Measurements from ENCODE around the gene KCNG2.

The KCNG2 gene

DNA sequence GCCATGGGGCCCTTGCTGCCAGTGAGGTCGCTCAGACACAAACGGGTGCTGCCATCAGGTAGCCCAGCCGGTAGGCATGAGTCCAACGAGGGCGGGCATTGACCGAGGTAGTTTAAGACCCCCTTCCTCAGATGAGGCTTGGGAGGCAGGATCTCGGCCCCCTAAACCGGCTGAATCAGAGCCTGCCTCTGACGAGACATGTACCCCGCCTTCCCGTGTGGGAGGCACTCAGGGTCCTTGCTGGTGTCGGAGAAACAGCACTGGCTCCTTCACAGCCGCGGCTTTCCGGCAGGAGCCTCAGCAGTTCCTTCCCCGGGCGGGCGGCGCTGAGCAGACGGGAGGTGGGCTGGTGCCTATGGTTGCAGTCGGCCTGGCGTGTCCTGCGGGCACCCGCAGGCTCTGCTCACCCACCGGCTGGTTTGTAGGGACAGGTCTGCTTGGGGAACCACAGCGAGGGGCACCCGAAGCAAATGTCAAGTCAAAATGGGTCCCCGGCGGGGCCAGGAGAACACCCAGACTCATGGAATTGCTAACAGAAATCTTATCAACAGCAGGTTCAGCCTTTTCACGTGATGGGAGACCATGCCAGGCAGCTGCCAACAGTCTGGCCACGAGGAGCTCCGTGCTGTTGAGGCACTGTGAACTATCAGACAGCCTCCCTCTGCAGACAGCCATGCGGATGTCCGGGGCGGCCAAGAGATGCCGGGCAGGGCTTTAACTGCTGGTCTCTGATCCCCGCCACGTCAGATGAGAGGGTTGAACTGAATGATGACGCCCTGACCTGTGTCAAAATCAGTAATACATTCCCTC is 2.8 kb downstream of the KCNG2 start:
- no peak for DNase-seq

DNA sequence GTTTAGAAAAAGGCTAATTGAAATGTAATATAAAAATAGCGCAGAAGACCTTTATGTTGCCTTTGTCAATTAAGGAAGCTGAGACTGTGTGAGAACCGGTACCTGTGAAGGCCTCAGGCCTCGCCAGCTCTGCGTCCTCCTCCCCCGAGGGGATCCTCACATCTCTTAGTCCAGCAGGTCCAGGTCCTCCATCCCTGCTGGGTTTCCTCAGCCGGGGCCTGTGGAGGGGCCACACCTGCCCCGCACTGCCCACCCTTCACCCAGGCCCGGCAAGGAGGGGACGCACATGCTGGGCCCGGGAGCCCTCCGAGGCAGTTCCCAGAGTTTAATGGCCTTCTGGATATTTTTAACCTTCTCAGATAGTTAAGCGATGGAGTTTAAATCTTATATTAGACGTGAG is 3.5 kb downstream of the KCNG2 start:
- no peak for DNase-seq

DNA sequence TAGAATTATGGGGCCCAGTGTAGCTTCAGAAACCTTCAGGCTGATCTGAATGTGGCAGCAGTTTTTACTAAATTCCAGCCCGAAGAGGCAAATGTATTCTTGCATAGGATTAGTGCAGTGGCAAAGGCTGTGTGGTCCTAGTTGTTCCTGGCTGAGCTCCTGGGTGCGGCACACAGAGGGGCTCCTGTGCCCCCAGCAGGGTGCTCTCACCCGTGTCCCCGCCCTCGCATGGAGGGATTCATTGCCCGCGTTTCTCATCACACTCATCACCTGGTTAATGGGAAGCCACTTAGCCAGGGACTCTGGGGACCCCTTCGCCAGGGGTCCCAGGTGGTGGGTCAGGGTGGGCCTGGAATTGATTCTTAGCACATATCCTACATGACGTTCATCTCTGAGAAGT is 3.9 kb downstream of the KCNG2 start:
- no peak for DNase-seq

DNA sequence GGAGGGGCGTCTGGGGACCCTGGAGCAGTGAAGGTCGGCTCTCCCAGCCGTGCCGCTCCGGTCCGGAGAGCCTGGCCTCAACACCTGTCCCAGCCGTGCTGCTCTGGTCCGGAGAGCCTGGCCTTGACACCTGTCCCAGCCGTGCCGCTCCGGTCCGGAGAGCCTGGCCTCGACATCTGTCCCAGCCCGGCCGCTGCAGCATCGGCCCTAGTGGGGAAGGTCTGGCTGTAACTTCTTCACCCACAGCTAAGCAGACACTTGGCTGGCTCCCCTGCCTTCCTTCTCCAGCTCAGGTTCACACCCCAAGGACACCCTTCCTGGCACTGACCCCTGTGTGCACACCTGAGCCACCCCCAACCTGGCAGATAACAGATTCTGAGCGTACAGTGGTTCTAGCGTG is 4.6 kb downstream of the KCNG2 start:
- no peak for DNase-seq

DNA sequence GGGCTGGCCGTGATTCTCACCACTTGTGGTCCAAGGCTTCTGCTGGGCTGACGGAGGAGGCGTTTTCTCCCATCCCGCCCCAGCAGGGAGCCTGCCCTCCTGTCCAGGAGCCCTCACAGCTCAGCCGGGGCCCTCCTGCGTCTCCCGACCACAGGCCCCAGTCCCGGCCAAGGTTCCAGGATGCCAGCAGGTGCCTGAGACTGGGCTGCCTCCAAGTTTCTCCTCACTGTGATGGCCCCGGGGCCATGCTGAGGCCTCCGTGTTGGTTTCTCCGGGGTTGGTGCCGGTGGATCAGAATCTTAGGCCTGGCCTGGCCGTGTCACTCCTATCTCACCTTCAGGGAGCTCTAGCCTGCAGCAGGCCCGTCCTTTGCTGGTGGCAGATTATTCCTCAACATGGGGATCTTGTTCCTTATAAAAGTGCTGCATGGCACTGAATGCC is 5.9 kb downstream of the KCNG2 start:
- no peak for DNase-seq

DNA sequence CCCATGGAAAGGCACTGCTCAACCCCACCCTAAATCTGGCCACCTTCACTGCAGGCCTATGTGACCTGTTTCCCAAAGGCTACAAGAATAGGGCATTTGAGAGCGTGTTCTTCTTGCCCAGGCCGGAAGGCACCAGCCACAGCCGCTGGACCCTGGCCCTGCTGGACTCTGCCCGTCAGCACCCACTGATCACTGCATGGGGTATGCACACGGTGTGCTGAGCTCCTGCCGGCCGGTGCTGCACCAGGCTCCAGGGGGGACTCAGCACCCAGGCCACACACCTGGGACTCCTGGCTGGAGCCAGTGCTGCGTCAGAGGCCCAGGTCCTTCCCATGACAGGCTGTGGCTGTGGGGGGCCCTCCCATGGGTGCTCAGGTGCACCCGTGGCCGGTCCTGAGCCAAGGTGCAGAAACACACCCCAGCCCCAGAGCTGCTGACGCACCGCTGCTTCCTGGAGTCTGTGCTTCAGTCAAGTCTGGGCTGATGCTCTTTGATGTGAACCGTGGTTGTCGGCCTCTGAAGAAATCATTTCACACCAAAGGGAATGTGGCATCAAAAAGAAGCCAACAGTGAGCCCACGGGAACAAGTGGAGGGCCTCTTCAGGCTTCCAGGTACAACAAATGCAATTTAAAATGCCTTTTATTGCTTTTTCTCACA is 6.5 kb downstream of the KCNG2 start:
- DNase-seq: no peak

DNA sequence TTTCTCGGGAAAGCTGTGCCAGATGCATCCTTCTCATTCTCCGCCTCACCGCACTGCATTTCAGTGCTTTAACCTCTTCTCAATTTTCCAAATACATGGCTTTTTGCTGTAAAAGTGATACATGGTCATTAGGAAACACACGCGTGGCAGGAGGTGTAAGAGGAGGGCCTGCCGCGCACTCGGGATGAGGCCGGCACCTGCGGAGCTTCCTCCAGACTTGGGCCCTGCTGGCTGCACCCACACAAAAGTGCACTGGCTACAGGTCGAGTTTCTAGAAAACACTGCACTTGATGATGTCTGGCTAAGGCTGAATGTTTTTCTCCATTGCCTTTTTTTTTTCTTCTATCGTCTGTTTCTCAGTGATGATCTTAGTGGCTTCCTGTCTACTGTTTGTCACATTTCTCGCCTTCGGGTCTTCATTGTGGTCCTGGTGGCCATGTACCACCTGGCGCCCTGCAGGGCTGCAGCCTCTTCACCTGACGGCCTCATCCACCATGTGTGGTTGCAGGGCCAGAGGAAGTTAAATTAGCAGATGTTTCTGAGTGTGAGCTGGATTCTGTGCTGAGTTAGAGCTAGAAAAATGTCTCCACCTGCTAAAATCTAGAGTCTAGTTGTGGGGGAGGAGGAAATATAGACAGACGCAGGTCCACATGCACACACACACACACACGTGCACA is 7.6 kb downstream of the KCNG2 start:
- no peak for DNase-seq

DNA sequence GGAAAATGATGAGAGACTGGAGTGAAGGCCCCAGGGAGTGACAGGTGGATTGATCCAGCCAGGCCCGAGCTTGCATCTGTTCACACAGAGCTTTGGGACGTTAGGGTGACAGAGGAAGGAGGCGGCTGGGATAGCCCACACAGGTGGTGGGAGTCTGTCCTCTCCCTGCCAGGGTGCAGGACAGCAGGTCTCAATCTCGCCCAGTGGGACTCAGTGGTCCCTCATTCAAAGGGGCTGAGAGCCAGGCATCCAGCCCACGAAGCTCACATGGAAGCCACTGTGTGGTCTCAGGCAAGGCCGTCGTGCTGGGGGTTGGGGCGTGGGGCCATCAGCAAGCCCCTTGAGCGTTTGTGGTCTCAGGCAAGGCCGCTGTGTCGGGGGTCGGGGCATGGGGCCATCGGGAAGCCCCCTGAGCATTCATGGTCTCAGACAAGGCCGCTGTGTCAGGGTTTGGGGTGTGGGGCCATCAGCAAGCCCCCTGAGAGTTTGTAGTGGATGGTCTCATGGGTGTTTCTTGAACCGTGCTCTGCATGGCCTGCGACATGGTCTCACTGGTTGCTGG is 8.3 kb downstream of the KCNG2 start:
- no peak for DNase-seq

DNA sequence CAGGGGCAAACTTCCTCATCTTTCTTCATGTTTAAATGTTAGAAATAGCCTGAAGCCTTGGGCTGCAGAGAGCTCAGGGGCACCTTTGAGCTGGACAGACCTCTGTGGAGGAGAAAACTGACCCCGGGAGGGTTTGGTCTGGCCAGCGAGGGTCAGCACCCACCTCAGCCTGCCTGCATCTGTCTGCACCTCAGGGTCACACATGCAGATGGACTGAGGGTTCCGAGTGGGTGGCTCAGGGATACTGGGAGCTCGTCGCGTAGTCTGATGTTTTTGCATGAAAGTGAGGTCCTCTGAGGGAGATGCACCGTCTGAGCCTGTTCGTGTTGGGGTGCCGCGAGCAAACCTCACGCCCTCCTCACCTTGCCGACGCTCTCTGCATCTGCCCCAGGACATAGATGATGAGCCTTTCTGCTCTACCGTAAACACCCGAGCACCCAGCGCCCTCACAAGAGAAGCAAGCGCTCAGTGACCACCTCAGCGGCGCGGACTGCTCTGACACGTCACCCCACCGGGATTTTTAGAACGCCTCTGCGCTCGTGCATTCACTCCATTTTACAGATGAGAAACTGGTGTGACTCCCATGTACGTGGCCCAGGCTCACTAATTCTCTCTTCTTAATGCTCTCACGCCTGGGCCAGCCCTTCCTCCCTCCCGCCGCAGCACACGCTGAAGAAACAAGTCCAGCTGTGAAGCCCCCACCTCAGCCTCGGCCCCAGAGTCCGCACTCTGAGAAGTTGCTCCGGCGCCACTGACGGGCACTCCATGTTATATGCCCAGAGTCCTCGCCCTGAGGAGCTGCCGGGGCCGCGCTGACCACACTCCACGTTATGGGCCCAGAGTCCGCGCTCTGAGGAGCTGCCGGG is 9.5 kb downstream of the KCNG2 start:
- no peak for DNase-seq

DNA sequence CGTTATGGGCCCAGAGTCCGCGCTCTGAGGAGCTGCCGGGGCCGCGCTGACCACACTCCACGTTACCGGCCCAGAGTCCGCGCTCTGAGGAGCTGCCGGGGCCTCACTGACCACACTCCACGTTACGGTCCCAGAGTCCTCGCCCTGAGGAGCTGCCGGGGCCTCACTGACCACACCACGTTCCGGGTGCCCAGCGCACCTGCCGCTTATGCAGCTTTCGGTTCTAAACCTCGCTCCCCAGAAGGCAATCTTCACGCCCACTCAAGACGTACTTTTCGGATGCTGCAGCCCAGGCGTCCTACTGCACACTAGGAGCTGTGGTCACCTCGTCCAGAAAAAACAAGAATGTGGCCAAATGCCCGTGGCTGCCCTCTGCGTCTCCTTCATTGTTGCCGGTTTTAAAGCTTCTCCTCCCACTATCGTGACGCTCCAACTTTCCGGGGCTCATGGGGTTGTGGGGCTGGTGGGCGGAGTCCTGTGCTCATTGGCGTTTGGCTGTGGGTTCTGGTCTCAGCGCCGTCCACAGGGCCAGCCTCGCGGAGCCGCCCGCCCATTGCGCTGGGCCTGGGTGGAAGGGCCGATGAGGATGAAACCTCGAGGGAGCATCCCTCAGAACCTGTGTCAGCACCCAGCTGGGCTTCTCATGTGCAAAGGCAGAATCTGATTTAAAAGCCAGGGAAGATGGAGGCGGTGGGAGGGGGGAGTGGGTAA is 11.9 kb downstream of the KCNG2 start:
- no peak for DNase-seq

DNA sequence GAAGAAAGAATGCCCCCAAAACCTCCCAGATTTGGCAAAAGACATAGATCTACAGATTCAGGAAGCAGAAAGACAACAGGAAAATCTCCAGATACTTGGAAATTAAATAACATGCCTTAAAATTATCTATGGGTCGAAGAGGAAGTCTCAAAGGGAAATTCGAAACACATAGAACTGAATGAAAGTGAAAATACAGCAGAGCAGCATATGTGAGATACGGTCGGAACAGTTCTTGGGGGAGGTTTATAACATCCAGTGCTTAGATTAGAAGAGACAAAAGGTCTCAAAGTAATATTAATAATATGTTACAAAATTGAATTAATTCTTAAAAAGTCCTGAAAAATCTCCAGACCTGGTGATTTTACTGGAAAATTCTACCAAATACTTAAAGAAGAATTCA is 14.3 kb downstream of the KCNG2 start:
- no peak for DNase-seq

DNA sequence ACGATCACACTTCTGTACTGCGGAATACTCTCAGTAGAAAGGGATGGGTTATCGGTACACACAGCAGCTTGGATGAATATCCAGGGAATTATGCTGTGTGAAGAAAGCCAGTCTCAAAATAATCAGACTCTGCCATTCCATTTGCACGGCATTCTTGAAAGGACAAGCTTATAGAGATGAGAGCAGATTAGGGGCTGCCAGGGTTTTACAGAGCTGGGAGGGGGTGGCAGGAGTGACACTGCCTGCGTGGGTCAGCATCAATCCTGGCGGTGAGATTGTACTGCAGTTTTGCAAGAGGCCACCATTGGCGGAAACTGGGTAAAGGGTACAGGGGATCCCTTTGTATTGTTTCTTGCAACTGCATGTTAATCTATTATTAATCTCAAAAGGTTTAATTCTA is 16.6 kb downstream of the KCNG2 start:
- no peak for DNase-seq

DNA sequence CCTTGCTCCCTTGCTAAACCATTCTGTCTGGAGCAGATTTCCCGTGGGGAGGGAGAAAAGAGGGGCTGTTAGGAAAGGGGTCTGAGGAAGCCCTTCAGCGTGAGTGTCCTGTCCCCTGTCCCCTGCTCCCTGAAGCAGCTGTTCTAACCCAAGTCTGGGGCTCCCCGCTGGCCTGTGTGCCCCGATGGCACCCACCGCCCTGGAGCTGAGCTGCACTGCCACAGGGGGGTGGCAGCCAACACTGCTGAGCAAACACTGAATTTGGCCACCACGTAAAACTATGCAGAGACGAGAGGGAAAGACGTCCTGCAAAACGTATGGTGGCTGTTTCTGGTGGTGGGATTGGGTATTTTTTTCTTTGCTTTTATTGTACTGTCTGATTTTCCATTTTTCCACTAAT is 17.9 kb downstream of the KCNG2 start:
- DNase-seq: no peak

DNA sequence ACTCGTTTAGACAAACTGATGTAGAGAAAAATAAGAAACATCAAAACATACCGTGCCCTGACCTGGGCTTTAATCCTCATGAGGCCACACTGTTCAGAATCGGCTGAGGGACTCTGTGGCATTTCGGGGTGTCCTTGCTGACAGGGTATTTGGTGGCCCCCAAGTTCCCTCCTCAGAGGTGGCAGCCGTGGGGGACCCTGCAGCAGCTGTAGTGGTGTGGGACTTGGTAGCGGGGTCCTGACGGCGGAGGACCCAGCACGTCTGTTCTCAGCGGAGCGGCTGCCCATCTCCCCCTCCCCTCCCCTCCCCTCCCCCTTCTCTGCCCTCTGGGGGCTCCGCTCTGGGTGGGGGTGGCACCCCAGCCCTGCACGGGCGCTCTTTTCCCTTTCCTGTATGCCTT is 18.4 kb downstream of the KCNG2 start:
- DNase-seq: no peak

DNA sequence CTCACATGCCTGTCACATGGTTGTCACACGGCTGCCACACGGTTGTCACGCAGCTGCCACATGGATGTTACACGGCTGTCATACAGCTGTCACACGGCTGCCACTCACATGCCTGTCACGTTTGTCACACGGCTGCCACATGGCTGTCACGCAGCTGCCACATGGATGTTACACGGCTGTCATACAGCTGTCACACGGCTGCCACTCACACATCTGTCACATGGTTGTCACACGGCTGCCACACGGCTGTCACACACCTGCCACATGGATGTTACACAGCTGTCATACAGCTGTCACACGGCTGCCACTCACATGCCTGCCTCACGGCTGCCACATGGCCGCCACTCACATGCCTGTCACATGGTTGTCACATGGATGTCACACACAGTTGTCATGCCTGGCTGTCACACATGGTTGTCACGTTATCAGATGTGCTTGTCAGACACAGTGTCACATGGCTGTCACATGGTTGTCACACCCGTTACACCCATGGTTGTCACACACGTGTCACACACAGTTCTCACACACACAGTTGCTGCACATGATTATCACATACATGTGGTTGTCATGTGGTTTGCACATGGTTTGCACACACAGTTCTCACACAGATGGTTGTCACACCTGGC is 19.4 kb downstream of the KCNG2 start:
- no peak for DNase-seq

DNA sequence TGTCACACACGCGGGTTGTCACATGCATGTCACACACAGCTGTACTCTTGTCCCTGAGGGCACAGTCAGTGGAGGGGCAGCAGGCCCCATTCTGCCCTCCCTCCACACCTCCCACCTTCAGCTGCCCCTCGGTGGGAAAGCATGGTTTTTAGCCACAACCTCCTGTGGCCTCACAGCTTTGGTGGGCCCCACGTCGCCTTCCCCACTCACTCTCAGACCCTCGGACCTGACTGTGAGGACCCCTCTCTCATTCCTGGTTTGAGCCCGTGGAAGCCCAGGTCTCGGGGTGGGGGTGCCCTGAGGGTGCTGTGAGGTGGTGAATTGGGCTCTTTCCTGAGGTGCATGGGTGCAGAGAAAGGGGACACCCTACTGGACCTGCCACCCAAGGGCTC is 19.9 kb downstream of the KCNG2 start:
- no peak for DNase-seq

DNA sequence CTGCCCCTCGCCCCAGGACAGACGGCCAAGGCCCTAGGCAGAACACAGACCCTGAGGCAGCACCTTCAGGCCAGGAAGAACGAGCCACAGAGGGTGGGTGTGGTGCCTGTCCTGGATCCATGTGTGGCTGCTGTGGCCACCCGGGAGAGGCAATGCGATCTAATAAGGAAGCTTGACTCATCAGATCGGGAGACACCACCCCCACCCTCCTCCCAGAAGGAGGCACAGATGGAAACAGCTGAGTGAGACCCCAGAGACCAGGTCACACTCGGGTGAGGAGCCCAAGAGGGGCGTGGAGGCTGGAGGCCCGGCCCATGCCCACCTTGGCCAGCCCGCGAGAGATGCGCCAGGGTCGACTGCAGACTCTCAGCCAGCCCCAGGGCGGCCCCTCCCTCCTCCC is 20.3 kb downstream of the KCNG2 start:
- no peak for DNase-seq

DNA sequence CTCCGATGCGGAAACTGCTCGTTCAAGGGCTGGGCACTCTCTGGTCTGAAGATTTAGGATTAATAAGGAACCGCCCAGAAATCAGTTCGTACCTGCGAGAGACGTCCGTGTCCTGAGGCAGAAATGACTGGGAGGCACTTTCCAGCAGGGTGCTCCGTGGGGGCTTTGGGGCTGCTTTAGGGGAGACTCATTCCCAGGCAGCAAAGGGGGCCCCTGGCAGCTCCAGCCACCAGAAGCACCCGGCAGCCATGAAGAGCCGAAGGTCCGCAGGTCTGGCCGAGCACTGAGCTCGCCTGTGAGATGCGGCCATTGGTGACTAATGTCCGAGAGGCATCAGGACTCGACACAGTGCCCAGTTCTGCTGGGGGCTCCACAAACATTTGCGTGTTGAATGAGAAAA is 20.9 kb downstream of the KCNG2 start:
- no peak for DNase-seq

DNA sequence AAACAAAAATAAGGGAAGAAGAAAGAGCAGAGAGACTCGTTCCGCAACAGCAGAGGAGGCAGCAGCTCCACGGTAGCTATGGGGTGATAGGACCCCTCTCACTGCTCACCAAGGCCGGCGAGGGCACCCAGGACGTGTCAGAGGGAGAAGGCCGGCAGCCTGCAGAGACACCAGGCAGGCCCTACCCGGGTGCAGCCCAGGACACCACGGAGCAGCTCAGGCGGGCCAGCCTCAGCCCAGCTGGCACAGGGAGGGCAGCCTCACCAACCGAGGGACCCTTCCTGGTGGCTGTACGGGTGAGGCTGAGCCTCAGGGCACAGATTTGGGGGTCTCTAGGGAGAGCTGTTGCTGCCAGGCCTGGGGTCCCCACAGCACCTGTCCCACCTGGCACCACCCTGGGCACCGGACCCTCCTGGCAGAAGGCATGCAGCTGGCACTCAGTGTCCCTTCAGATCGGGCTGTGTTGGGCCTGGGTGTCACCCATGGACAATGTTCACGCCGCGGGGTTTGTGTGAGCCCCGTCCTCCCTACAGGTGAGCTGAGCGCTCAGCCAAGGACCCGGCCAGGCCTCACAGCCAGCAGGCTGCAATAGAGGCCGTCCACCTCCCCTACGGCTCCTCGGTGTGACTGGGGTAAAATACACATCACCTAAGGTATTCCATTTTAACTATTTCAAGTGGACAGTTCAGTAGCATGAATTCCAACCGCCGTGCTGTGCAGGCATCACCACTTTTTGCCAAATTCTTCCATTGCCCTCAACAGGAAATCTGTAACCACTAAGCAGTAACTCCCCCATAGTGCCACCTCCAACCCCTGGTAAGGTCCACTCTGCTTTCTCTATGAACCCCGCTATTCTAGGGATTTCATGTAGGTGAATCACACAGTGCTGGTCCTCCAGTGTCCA is 21.6 kb downstream of the KCNG2 start:
- no peak for DNase-seq

DNA sequence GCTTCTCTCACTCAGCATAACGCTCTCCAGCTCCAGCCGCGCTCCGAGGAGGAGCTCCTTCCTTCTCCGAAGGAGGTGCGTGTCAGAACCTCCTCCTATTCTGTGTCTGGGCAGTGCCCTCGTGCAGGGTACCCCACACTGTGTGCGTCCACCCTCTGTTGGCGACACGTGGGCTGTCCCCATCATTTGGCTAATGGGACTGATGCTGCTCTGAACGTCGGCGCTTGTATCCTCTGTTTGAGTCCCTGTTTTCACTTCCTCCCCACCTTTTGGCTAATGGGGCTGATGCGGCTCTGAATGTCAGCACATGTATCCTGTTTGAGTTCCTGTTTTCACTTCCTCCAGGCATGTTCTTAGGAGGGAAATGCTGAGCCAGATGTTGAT is 22.2 kb downstream of the KCNG2 start:
- DNase-seq: no peak

DNA sequence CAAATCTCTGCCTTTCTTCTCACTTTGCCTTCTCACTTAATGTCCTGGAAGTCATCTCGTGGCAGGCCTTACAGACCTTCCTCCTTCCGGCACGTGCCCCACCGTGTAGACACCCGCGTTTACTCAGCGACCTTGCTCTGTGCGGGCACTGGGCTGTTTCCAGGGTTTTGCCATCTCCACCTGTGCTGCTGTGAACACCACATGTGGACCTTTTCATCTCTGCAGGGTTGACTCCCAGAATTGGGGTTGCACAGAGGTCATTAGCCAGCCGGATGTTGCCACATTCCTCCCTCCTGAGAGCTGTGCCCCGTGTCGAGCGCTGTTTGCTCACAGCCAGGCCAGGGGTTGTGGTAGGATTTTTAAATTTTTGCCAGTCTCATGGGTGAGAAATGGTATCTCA is 25.4 kb downstream of the KCNG2 start:
- DNase-seq: no peak
